H9 (cell line): ENCODE results near the gene ATP8B4. TPM values are rescaled to one million over a fixed set of nuclear protein-coding genes. Genes with fewer than 3 reads are reported as not detected.

ENCODE experiments used
- DNase-seq: peaks from one replicate; pipeline ENCODE4 v3.0.0-alpha.2; 2017
- H2AFZ ChIP-seq: one replicate; pipeline ENCODE4 v1.6.1; 2013; ENCODE audit warnings: mild to moderate bottlenecking, low read length, control low read depth, moderate library complexity
- H2AK5ac ChIP-seq: 2 replicates; pipeline ENCODE4 v1.6.1; 2013; ENCODE audit warnings: low read length, control low read depth, mixed read lengths; ENCODE audit not compliant: insufficient read length
- H2BK120ac ChIP-seq: one replicate; pipeline ENCODE4 v1.6.1; 2013; ENCODE audit warnings: low read depth, mild to moderate bottlenecking, low read length, control low read depth, inconsistent platforms; ENCODE audit not compliant: poor library complexity, severe bottlenecking
- H2BK12ac ChIP-seq: 2 replicates; pipeline ENCODE4 v1.6.1; 2013; ENCODE audit warnings: low read length, control low read depth, mixed read lengths, low read depth; ENCODE audit not compliant: insufficient read length
- H2BK15ac ChIP-seq: 2 replicates; pipeline ENCODE4 v1.6.1; 2013; ENCODE audit warnings: low read depth, low read length, control low read depth
- H2BK20ac ChIP-seq: one replicate; pipeline ENCODE4 v1.6.1; 2013; ENCODE audit warnings: low read depth, mild to moderate bottlenecking, low read length, control low read depth, inconsistent platforms; ENCODE audit not compliant: poor library complexity, severe bottlenecking
- H2BK5ac ChIP-seq: 2 replicates; pipeline ENCODE4 v1.6.1; 2013; ENCODE audit warnings: low read length, control low read depth, mixed read lengths; ENCODE audit not compliant: insufficient read length
- H3K14ac ChIP-seq: 2 replicates; pipeline ENCODE4 v1.6.1; 2013; ENCODE audit warnings: low read length, control low read depth; ENCODE audit not compliant: insufficient read depth
- H3K18ac ChIP-seq: 2 replicates; pipeline ENCODE4 v1.6.1; 2013; ENCODE audit warnings: low read depth, mild to moderate bottlenecking, mixed read lengths, low read length, control low read depth; ENCODE audit not compliant: insufficient read length
- H3K23ac ChIP-seq: 2 replicates; pipeline ENCODE4 v1.6.1; 2013; ENCODE audit warnings: low read length, control low read depth, mixed read lengths, low read depth; ENCODE audit not compliant: insufficient read length
- H3K23me2 ChIP-seq: 2 replicates; pipeline ENCODE4 v1.6.1; 2013; ENCODE audit warnings: low read depth, mild to moderate bottlenecking, mixed read lengths, low read length, control low read depth; ENCODE audit not compliant: insufficient read length, poor library complexity, severe bottlenecking
- H3K27ac ChIP-seq: 2 replicates; pipeline ENCODE4 v1.5.1; 2013; ENCODE audit warnings: low read length, control low read depth, mixed read lengths, low read depth; ENCODE audit not compliant: insufficient read length
- H3K27me3 ChIP-seq: 2 replicates; pipeline ENCODE4 v1.6.1; 2013; ENCODE audit warnings: low read length, control low read depth, inconsistent platforms; ENCODE audit not compliant: insufficient read depth
- H3K4ac ChIP-seq: 2 replicates; pipeline ENCODE4 v1.6.1; 2013; ENCODE audit warnings: low read depth, mild to moderate bottlenecking, control low read depth, inconsistent platforms, low read length, moderate library complexity
- H3K4me1 ChIP-seq: 2 replicates; pipeline ENCODE4 v1.6.1; 2013; ENCODE audit warnings: low read length, control low read depth, inconsistent platforms; ENCODE audit not compliant: insufficient read depth
- H3K4me2 ChIP-seq: 2 replicates; pipeline ENCODE4 v1.6.1; 2013; ENCODE audit warnings: low read length, control low read depth, mixed read lengths; ENCODE audit not compliant: insufficient read length, insufficient read depth
- H3K56ac ChIP-seq: 2 replicates; pipeline ENCODE4 v1.6.1; 2013; ENCODE audit warnings: low read depth, mild to moderate bottlenecking, mixed read lengths, low read length, control low read depth; ENCODE audit not compliant: insufficient read length
- H3K79me1 ChIP-seq: 2 replicates; pipeline ENCODE4 v1.6.1; 2013; ENCODE audit warnings: low read depth, mild to moderate bottlenecking, moderate library complexity, low read length, control low read depth, inconsistent platforms; ENCODE audit not compliant: insufficient read depth, poor library complexity, severe bottlenecking
- H3K79me2 ChIP-seq: 2 replicates; pipeline ENCODE4 v1.6.1; 2013; ENCODE audit warnings: low read length, control low read depth, inconsistent platforms; ENCODE audit not compliant: insufficient read depth
- H3K9ac ChIP-seq: 2 replicates; pipeline ENCODE4 v1.6.1; 2013; ENCODE audit warnings: low read length, control low read depth, mixed read lengths; ENCODE audit not compliant: insufficient read length; ENCODE audit errors: extremely low read depth
- H3K9me3 ChIP-seq: one replicate; pipeline ENCODE4 v1.6.1; 2013; ENCODE audit warnings: low read depth, low read length, inconsistent platforms; ENCODE audit not compliant: control insufficient read depth
- H3T11ph ChIP-seq: one replicate; pipeline ENCODE4 v1.6.1; 2013; ENCODE audit warnings: mild to moderate bottlenecking, low read length, control low read depth, inconsistent platforms
- H4K20me1 ChIP-seq: one replicate; pipeline ENCODE4 v1.6.1; 2013; ENCODE audit not compliant: control insufficient read depth, insufficient read length, insufficient read depth
- H4K5ac ChIP-seq: 2 replicates; pipeline ENCODE4 v1.6.1; 2013; ENCODE audit warnings: low read depth, mild to moderate bottlenecking, mixed read lengths, low read length, control low read depth; ENCODE audit not compliant: insufficient read length
- H4K8ac ChIP-seq: replicated peaks from 2 replicates; pipeline ENCODE4 v1.6.1; 2013; ENCODE audit warnings: low read length, control low read depth, mixed read lengths, low read depth; ENCODE audit not compliant: insufficient read length
- H4K91ac ChIP-seq: 2 replicates; pipeline ENCODE4 v1.6.1; 2013; ENCODE audit warnings: low read depth, mild to moderate bottlenecking, moderate library complexity, mixed read lengths, low read length, control low read depth; ENCODE audit not compliant: insufficient read length
- H3K27ac Mint-ChIP-seq, 3 experiments: 2 replicates in 2 of 3; 3 replicates in 1 of 3; pipeline ENCODE4 v1.8.0; 2020 to 2021; ENCODE audit warnings: mixed read lengths in 3 of 3, mild to moderate bottlenecking in 1 of 3, moderate library complexity in 1 of 3
- H3K27me3 Mint-ChIP-seq: 2 replicates; pipeline ENCODE4 v1.8.0; 2021; ENCODE audit warnings: low read depth, mild to moderate bottlenecking, moderate library complexity, mixed read lengths
- H3K36me3 Mint-ChIP-seq, 3 experiments: 2 replicates in 2 of 3; 3 replicates in 1 of 3; pipeline ENCODE4 v1.8.0; 2020 to 2021; ENCODE audit warnings: low read depth in 3 of 3, mixed read lengths in 3 of 3; ENCODE audit not compliant: insufficient read depth in 1 of 3
- H3K4me1 Mint-ChIP-seq, 2 experiments: 2 replicates each; pipeline ENCODE4 v1.8.0; 2020; ENCODE audit warnings: mixed read lengths in 2 of 2
- H3K4me3 Mint-ChIP-seq, 2 experiments: 2 replicates in 1 of 2; 3 replicates in 1 of 2; pipeline ENCODE4 v1.8.0; 2020 to 2021; ENCODE audit warnings: mild to moderate bottlenecking in 2 of 2, mixed read lengths in 2 of 2, moderate library complexity in 1 of 2
- H3K9me3 Mint-ChIP-seq, 2 experiments: 2 replicates in 1 of 2; 3 replicates in 1 of 2; pipeline ENCODE4 v1.8.0; 2020; ENCODE audit warnings: mild to moderate bottlenecking in 2 of 2, mixed read lengths in 2 of 2, moderate library complexity in 1 of 2
- WGBS: extraction: QIAGEN DNeasy Blood & Tissue Kit; methylation state at CpG from one replicate; pipeline ENCODE4 v1.1.7; 2013; ENCODE audit warnings: missing lambda C conversion rate, low lambda C conversion rate, mixed read lengths; ENCODE audit not compliant: insufficient read length; ENCODE audit errors: extremely low coverage; 5-methylcytosine and 5-hydroxymethylcytosine counted together
- total RNA-seq: library from RNA; stranded (reverse); gene quantifications from 2 replicates; pipeline ENCODE4 v1.2.1, GENCODE V29; 2021
- TF ChIP-seq, protein P1 (sequence below): fragments of 200-600 bp; sonication (generic); conservative IDR thresholded peaks from 3 replicates; pipeline ENCODE4 v1.8.0; 2021; ENCODE audit warnings: antibody characterized with exemption, mild to moderate bottlenecking

The ATP8B4 gene
- total RNA-seq, 1 experiment from 2014 or later: 0.52 TPM

DNA sequence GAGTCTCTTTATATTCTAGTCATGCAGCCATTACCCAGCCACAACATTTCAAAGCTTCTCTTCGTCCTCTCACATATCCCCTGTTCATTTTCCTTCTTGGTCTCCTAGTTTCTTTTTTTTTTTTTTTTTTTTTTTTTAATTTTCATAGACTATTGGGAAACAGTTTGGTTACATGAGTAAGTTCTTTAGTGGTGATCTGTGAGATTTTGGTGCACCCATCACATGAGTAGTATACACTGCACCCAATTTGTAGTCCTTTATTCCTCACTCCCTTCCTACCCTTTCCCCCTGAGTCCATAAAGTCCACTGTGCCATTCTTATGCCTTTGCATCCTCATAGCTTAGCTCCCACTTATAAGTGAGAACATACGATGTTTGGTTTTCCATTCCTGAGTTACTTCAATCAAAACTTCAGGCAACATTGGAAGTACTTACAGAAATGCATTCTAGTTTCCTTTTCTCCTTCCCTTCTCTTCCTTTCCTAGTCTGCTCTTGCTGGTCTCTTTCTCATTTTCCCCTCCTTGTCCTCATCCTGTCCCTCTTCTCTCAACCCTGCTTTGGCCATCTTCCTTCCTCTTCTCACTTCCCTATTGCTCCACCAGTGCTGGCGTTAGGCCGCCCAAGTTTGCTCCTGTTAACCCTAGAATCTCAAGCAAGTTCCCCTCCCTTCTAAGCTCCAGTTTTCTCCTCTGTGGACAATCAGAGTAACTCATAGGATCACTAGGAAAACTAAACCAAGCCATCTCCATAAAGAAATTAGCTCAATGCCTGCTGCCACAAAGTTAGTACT, 4.8 kb downstream of the ATP8B4 start:
- Histone ChIP-seq H3K56ac (no peak overlapping the region), H3K4me1 (no peaks in the 10 kb centered on the region), H4K91ac (no peak overlapping the region), H3K79me2 (no peaks in the 10 kb centered on the region), H2BK20ac (no peak overlapping the region), H3K9me3 (no peaks in the 10 kb centered on the region), H3K18ac (no peak overlapping the region), H3K4me2 (no peak overlapping the region), H2AFZ (no peak overlapping the region), H3T11ph (no peak overlapping the region), H2AK5ac (no peak overlapping the region), H3K23ac (no peak overlapping the region), H2BK5ac (no peak overlapping the region), H3K23me2 (no peaks in the 10 kb centered on the region), H4K5ac (no peak overlapping the region), H3K27me3 (no peaks in the 10 kb centered on the region), H3K27ac (no peak overlapping the region), H2BK120ac (no peak overlapping the region), H3K14ac (no peak overlapping the region), H2BK15ac (no peak overlapping the region), H3K79me1 (no peaks in the 10 kb centered on the region), H3K4ac (no peak overlapping the region), H4K8ac (no peak overlapping the region), H3K9ac (no peak overlapping the region), H4K20me1 (no peaks in the 10 kb centered on the region), H2BK12ac (no peak overlapping the region)
- Mint-ChIP-seq H3K9me3 (peaks cover 0 to 8% of the 10 kb centered on the region in 2 experiments; a peak in 1 of 5 replicates), H3K4me3 (no peak overlapping the region), H3K27me3 (no peaks in the 10 kb centered on the region), H3K4me1 (peaks cover 7 to 13% of the 10 kb centered on the region in 2 experiments), H3K36me3 (no peaks in the 10 kb centered on the region), H3K27ac (no peak overlapping the region)
- TF ChIP-seq, protein P1, sequence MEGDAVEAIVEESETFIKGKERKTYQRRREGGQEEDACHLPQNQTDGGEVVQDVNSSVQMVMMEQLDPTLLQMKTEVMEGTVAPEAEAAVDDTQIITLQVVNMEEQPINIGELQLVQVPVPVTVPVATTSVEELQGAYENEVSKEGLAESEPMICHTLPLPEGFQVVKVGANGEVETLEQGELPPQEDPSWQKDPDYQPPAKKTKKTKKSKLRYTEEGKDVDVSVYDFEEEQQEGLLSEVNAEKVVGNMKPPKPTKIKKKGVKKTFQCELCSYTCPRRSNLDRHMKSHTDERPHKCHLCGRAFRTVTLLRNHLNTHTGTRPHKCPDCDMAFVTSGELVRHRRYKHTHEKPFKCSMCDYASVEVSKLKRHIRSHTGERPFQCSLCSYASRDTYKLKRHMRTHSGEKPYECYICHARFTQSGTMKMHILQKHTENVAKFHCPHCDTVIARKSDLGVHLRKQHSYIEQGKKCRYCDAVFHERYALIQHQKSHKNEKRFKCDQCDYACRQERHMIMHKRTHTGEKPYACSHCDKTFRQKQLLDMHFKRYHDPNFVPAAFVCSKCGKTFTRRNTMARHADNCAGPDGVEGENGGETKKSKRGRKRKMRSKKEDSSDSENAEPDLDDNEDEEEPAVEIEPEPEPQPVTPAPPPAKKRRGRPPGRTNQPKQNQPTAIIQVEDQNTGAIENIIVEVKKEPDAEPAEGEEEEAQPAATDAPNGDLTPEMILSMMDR: no peak
- no CpG with 5 or more reads among the region's 4 CpGs for WGBS
- DNase-seq: no peak
